Heart left ventricle (tissue), 16 donors: Measurements from ENCODE around the gene GPC6. TPM values are rescaled to one million over a fixed set of nuclear protein-coding genes. Genes with fewer than 3 reads are reported as not detected.

Source experiments
- ATAC-seq, 4 donors: fragments of 200-7000 bp; cut with Tn5 transposase; one replicate each; pipeline ENCODE4 v1.9.1; 2020 to 2022; ENCODE audit warnings: moderate library complexity in 4 of 4, mild to moderate bottlenecking in 3 of 4, moderate number of reproducible peaks in 1 of 4
- DNase-seq, 5 donors: peaks; one replicate each; pipeline ENCODE4 v3.0.0-alpha.2; 2020
- H3K27ac ChIP-seq, 12 donors: fragments of 200-600 bp; sonication (generic) in 4 of 12; one replicate each; pipeline versions ENCODE4 v1.5.0 to v1.8.0; 2016 to 2022; ENCODE audit warnings: mild to moderate bottlenecking in 2 of 12
- H3K27me3 ChIP-seq, 9 donors: fragments of 200-600 bp; sonication (generic) in 2 of 9; one replicate each; pipeline versions ENCODE4 v1.5.1 to v1.8.0; 2016 to 2022; ENCODE audit warnings: mild to moderate bottlenecking in 3 of 9
- H3K36me3 ChIP-seq, 9 donors: fragments of 200-600 bp; sonication (generic) in 2 of 9; one replicate each; pipeline versions ENCODE4 v1.5.0 to v1.8.0; 2018 to 2022; ENCODE audit warnings: mild to moderate bottlenecking in 2 of 9
- H3K4me1 ChIP-seq, 12 donors: fragments of 200-600 bp; sonication (generic) in 4 of 12; one replicate each; pipeline versions ENCODE4 v1.5.0 to v1.8.0; 2016 to 2022; ENCODE audit warnings: mild to moderate bottlenecking in 3 of 12
- H3K4me3 ChIP-seq, 12 donors: fragments of 200-600 bp; sonication (generic) in 4 of 12; one replicate each; pipeline versions ENCODE4 v1.5.0 to v1.8.0; 2017 to 2022; ENCODE audit warnings: mild to moderate bottlenecking in 9 of 12, moderate library complexity in 4 of 12
- H3K9me3 ChIP-seq, 12 donors: fragments of 200-600 bp; sonication (generic) in 4 of 12; one replicate each; pipeline versions ENCODE4 v1.5.0 to v1.8.0; 2016 to 2022; ENCODE audit warnings: mild to moderate bottlenecking in 1 of 12
- POLR2A ChIP-seq, 2 donors: fragments of 450-650 bp; IDR thresholded peaks; one replicate each; pipeline ENCODE4 v1.6.1; 2017; ENCODE audit warnings: antibody characterized with exemption in 2 of 2, mild to moderate bottlenecking in 2 of 2, moderate library complexity in 2 of 2
- whole genome bisulfite sequencing, 4 donors: extraction: QIAGEN DNeasy Blood & Tissue Kit in 2 of 4; methylation state at CpG; one replicate each; pipeline versions ENCODE4 v1.1.5 to v1.1.7; 2013 to 2018; 5-methylcytosine and 5-hydroxymethylcytosine counted together
- intact Hi-C, 10 donors: fragments of 100-400 bp; cut with DNase I; formaldehyde crosslinking; loops; one replicate each; pipeline versions ENCODE4 v1.11.1 to v1.14.2; 2022
- polyA plus RNA-seq, 2 donors: library from polyadenylated mRNA; stranded (reverse); fragments of 200-250 nt; gene quantifications; one replicate each; pipeline ENCODE4 v1.2.3, GENCODE V29; 2013
- total RNA-seq, 9 donors: library from RNA; depleted of rRNA in 2 of 9; stranded (reverse); fragments of >200 nt in 2 of 9; fragmentation: NEBNext Ultra II Directional in 3 of 9; extraction: Animal tissue kit (Norgen Biotek cat#: 25700) in 3 of 9; gene quantifications; one replicate each; pipeline versions ENCODE4 v1.1.0 to v1.2.4, GENCODE V29; 2016 to 2023
- TF ChIP-seq, protein P1 (sequence below), 12 donors: fragments of 200-600 bp; sonication (generic) in 4 of 12; IDR thresholded peaks; one replicate each; pipeline versions ENCODE4 v1.5.0 to v1.8.0; 2018 to 2022; ENCODE audit warnings: antibody characterized with exemption in 12 of 12, mild to moderate bottlenecking in 5 of 12
- donor health status: ischemic (EF 13 %, LVEDD 7.1; RV severe dilation, severe dysfunction).
- donor health status: healthy with polysubstance abuse.
- donor health status: DM: no; HTN: yes; CAD: no.
- donor health status: DM: no; HTN: no; CAD: no.
- donor health status: ischemic (EF 25% LVEDD 6.9; RV normal size, moderate dysfunction).
- donor health status: ischemic (EF 25% LVEDD 5.7; RV mildly dilated, moderate dysfunction).
- donor health status: healthy.
- donor health status: DM: yes; HTN: yes; CAD: no.
- donor health status: ischemic (EF 35%, LVEDD 5.7; RV mildly dilated, moderate dysfunction).
- donor health status: nonischemic (EF 11% LVEDD 7.7; RV severe dilation, severe dysfunction).
- donor health status: DM: yes; HTN: yes; CAD: no.
- donor health status: PGD.
- donor health status: ischemic (EF 29% LVEDD 5.4; RV normal size, mild dysfunction).
- donor health status: nonischemic (EF 23%, LVEDD 6.1; RV moderate dilation, normal function).

GPC6 gene
- total and polyA plus RNA-seq, 11 donors = 0.08 to 6.2 (median 2.0) TPM

- Histone ChIP-seq H3K27ac (no peak overlapping the region), H3K27me3 (no peaks in the 10 kb centered on the region), H3K4me3 (no peak overlapping the region), H3K4me1 (no peaks in the 10 kb centered on the region), H3K36me3 (no peaks in the 10 kb centered on the region), H3K9me3 (no peaks in the 10 kb centered on the region)
- DNase-seq = no peak
- intact Hi-C loops = no loop called here
- WGBS, 4 donors = 79 to 83% (median 80%) methylated on average over 5 of the region's 5 CpGs
- ATAC-seq = no peak
- TF ChIP-seq POLR2A (IDR thresholded peaks at IDR 0.05) = no peak
- TF ChIP-seq, protein P1, sequence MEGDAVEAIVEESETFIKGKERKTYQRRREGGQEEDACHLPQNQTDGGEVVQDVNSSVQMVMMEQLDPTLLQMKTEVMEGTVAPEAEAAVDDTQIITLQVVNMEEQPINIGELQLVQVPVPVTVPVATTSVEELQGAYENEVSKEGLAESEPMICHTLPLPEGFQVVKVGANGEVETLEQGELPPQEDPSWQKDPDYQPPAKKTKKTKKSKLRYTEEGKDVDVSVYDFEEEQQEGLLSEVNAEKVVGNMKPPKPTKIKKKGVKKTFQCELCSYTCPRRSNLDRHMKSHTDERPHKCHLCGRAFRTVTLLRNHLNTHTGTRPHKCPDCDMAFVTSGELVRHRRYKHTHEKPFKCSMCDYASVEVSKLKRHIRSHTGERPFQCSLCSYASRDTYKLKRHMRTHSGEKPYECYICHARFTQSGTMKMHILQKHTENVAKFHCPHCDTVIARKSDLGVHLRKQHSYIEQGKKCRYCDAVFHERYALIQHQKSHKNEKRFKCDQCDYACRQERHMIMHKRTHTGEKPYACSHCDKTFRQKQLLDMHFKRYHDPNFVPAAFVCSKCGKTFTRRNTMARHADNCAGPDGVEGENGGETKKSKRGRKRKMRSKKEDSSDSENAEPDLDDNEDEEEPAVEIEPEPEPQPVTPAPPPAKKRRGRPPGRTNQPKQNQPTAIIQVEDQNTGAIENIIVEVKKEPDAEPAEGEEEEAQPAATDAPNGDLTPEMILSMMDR (IDR thresholded peaks at IDR 0.05) = no peak
These were observed 137.6 kb downstream of the GPC6 start for GRCh38 chr13:93364166-93364565.

GRCh38 chr13:93368296-93368695, 141.7 kb downstream of the GPC6 start:
- Histone ChIP-seq H3K36me3 (no peaks in the 10 kb centered on the region), H3K27me3 (no peaks in the 10 kb centered on the region), H3K27ac (no peak overlapping the region), H3K4me1 (no peaks in the 10 kb centered on the region), H3K9me3 (no peaks in the 10 kb centered on the region), H3K4me3 (no peak overlapping the region)
- 67 to 74% methylated on average over 1 of the region's 1 CpG; no CpG with 5 or more reads in 2 of the 4 donors for WGBS, 4 donors
- ATAC-seq (no peak), DNase-seq (no peak)
- intact Hi-C loops = no loop called here
- TF ChIP-seq, protein P1 (IDR thresholded peaks at IDR 0.05) = no peak
- no peak for TF ChIP-seq POLR2A (IDR thresholded peaks at IDR 0.05)

GRCh38 chr13:93368718-93369117, 142.1 kb downstream of the GPC6 start:
- DNase-seq = no peak
- H3K27me3 ChIP-seq = no peaks in the 10 kb centered on the region
- no peaks in the 10 kb centered on the region for H3K4me1 ChIP-seq
- no peak for TF ChIP-seq POLR2A (IDR thresholded peaks at IDR 0.05)
- TF ChIP-seq, protein P1 (IDR thresholded peaks at IDR 0.05) = no peak
- H3K9me3 ChIP-seq = no peaks in the 10 kb centered on the region
- intact Hi-C loops = no loop called here
- H3K27ac ChIP-seq = no peak overlapping the region
- H3K4me3 ChIP-seq = no peak overlapping the region
- ATAC-seq = no peak
- H3K36me3 ChIP-seq = no peaks in the 10 kb centered on the region

DNA sequence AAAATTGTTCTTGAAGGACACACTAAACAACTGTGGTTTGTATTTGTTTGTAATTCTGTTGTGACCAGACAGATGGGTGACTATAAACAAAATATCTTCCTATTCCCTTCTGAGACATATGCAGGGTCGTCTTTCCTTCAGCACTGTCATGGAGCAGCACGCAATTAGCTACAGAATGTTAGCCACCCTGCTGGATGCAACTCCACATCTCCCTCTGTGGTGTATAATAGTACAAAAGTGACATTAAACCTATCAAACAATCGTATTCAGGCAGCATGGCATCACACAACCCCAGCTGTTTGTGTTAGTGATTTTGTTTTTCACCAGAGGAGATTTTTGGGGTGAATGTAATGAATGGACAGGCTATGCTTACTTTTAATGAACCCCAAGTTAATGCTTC, 146.2 kb downstream of the GPC6 start:
- TF ChIP-seq, protein P1 (IDR thresholded peaks at IDR 0.05) = no peak
- no peak for TF ChIP-seq POLR2A (IDR thresholded peaks at IDR 0.05)
- intact Hi-C loops = no loop called here
- Histone ChIP-seq H3K27me3 (no peaks in the 10 kb centered on the region), H3K4me3 (no peak overlapping the region), H3K4me1 (no peaks in the 10 kb centered on the region), H3K27ac (no peak overlapping the region), H3K36me3 (no peaks in the 10 kb centered on the region), H3K9me3 (no peaks in the 10 kb centered on the region)
- 54 to 77% (median 69%) methylated on average over 3 of the region's 3 CpGs for WGBS, 4 donors
- DNase-seq (no peak), ATAC-seq (no peak)
